NCI-H510A (cell line): Measurements from ENCODE around the gene EBP.
A peak's percentile ranks its signal among the peaks of the same experiment; 100 is the strongest.
"Not testable (repeated sequence)": the region's sequence is repeated elsewhere in the genome, so short reads cannot be mapped to it uniquely, and the experiment has no call there.

Experiments used
- DNase-seq: peaks from one replicate; lab custom pipeline; 2025; lab: John Stamatoyannopoulos, UW

The EBP gene

DNA sequence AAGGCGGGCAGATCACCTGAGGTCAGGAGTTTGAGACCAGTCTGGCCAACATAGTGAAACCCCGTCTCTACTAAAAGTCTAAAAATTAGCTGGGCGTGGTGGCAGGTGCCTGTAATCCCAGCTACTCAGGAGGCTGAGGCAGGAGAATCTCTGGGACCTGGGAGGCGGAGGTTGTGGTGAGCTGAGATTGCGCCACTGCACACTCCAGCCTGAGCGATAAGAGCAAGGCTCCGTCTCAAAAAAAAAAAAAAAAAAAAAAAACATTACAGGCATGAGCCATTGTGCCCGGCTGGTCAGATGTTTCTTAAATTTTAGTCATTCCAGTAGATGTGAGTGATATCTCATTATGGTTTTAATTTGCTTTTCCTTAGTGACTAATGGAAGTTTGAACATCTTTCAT is 4.2 kb downstream of the EBP start:
- DNase-seq, result not testable (repeated sequence)

DNA sequence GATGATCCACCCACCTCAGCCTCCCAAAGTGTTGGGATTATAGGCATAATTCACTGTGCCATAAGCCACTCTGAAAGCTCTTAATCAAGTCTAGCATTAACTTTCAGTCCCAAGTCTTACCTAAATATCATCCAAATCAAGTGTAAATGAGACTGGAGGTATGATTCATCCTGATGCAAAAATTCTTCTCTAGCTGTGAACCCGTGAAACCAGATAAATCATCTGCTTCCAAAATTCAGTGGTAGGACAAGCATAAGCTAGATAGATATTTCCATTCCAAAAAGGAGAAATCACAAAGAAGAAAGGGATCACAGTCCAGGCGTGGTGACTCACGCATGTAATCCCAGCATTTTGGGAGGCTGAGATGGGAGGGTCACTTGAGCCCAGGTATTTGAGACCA is 9.1 kb downstream of the EBP start:
- DNase-seq, result no peak

DNA sequence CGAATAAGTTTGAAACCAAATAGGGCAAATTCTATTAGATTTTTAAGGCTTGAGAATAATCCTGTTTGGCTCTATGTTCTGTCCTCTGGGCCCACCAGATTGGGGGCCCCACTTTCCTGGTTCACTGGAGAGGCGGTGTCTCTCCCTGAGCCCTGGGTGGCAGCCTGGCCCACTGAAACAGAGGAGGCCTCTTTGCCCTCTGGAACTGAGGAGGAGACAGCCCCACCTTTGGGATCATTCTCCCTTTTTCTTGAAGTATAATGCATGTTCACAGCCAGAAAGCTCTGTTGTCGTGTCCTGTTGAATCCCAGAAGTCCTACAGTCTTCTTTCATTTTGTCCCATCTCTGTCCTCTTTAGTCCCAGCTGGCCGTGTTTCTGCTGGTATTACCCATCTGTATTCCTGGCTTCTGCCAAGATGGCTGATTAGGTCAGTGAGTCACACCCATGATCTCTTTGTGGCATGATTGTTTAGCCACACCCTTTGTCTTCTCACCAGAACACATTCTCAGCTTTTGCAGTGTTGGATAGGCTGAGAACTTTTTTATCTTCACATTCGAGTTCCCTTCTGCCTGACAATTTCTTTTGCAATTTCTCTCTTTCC is 9.9 kb downstream of the EBP start:
- DNase-seq, result no peak

DNA sequence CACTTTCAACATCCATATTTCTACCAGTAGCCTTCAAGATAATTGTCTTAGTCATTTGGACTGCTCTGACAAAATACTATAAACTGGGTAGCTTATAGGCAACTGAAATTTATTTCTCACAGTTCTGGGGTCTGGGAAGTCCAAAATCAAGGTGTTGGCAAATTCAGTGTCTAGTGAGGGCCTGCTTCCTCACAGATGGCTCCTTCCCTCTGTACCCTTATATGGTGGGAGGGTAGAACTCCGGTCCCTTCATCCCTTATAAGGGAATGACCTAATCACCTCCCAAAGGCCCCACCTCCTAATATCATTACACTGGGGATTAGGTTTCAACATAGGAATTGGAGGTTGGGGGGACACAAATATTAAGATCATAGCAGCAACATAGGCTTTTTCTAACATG is 10.6 kb downstream of the EBP start:
- DNase-seq, result no peak

DNA sequence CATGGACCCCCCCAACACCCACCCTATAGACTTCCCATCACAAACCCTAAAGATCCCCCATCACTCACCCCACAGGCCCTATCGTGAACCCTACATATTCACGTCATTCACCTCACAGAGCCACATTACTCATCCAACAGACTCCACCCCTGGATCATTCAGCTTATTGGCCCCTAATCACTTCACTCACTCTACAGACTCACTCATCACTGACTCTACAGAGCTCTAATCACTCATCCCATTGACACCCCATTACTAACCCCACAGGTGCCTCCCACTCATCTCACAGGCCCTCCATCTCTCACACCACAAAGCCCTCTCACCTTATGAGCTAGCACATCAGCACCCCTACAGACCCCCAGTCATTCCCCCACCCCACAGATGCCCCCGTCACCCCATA is 11.6 kb downstream of the EBP start:
- no peak for DNase-seq

DNA sequence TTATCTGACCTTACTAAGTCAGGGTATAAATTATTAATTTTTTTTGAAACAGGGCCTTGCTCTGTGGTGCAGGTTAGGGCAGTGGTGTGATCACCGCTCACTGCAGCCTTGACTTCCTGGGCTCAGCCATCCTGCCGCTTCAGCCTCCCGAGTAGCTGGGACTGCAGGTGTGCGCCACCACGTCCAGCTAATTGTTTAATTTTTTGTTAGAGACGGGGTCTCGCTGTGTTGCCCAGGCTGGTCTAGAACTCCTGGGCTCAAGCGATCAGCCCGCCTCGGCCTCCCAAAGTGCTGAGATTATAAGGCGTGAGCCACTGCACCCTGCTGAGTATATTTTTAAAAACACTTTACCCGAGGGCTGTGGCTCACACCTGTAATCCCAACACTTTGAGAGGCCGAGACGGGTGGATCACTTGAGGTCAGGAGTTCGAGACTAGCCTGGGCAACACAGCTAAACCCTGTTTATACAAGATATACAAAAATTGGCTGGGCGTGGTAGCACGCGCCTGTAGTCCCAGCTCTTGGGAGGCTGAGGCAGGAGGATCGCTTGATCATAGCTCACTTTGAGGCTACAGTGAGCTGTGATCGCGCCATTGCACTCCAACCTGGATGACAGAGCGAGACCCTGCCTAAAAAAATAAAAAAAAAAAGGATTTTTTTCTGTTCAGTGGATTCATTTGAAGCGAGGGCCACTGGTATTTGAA is 17.2 kb downstream of the EBP start:
- DNase-seq, result no peak

DNA sequence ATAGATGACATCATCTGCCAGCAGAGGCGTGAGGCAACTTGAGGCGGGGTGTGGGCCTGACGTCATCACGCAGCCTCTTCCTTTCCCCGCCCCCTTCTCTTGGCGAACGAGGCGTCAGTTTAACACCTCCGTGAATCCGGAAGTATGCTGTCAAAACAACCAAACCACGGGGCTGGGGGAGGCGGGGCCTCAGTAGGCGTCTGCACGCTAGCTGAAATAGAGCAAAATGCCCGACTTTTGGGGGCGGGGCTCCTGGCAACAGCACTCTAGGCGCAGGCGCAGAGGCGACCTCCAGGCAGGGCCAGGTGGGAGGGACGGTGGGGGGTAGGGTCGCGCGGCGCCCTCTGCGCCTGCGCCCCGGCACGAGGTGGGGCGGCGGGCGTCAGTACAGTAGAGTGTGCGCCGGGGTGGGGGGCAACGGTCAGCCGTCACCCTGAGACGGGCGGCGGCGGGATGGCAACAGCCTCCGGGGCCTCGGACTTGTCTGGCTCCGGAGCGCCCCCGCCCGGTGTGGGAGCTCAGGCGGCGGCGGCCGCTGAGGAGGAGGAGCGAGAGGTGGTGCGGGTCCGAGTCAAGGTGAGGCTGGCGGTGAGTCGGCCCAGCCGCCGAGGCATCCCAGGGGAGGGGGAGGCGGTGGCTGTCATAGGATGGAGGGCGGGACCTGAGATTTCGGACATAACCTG is 17.9 kb downstream of the EBP start, which contains the start of gene TBC1D25:
TSS of gene TBC1D25 (plus strand) at position 370 of the 683 bp plus-strand sequence. CDS start at position 454, 84 bp downstream.
- DNase-seq, result peak; percentile 92

DNA sequence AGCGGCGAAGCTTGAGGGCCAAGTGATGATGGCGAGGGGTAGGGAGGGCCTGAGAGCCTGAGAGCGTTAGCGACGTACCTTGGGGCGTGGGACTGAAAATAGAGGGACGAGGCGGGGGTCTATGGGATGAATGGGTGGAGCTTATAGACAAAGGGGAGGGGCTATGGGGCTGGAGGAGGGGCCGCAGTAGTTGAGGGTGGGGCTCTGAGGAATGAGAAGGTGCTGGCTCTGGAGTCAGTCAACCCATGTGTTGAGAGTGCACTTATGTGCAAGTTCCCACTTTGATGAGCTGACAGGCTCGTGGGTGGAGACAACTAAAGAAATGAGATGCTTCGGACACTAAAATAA is 18.4 kb downstream of the EBP start:
- DNase-seq, result peak; percentile 24

DNA sequence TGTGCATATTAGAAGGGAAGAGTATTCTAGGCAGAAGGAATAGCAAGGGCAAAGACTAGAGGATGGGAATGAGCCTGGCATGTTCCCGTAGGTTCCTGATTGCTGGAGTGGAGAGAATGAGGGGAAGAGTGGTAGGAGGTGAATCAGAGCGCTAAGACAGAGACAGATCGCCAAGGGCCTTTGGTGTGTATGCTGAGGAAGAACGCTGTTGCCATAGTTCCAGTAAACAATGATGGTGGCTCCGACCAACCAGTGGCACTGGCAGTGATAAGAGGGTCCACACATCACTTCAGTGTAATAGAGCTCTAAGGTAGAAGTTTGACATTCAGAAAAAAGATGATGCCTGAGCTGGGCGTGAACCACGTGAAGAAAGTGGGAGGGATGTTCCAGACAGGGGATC is 18.9 kb downstream of the EBP start:
- no peak for DNase-seq

DNA sequence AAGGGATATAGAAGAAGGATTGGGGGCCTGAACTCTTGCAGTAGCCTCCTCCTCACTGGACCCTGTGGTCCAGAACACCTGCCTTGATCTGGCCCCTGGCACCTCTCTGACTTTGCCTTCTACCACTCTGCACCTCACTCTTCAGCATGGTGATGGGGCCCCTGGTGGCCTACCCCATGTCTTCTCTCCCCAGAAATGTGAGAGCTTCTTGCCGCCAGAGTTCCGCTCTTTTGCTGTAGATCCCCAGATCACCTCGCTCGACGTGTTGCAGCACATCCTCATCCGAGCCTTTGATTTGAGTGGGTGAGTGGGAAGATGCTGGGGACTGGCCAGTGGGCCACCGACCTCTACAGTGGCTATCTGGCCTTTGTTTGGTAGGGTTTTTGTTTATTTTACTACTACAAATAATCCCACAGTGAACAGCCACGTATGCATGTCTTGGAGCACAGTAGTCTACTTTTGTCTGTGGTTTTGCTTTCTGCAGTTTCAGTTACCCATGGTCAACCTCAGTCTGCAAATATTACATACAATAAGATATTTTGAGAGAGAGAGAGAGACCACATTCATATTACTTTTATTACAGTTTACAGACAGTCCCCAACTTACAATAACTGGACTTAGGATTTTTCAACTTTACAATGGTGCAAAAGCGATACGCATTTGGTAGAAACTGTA is 19.7 kb downstream of the EBP start:
- DNase-seq, result no peak

DNA sequence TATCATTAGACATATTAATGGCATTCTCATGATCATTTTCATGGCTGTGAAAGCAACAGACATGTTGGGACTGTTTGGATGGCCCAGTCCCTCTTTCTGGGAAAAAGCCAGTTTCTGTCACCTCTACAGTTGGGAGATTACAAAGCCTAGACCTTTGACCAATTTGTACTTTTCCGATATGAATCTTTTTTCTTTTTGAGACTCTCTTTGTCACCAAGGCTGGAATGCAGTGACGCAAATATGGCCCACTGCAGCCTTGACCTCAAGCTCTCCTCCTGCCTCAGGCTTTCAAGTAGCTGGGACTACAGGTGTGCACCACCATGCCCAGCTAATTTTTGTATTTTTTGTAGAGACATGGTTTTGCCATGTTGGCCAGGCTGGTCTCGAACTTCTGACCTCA is 27.3 kb downstream of the EBP start:
- no peak for DNase-seq

DNA sequence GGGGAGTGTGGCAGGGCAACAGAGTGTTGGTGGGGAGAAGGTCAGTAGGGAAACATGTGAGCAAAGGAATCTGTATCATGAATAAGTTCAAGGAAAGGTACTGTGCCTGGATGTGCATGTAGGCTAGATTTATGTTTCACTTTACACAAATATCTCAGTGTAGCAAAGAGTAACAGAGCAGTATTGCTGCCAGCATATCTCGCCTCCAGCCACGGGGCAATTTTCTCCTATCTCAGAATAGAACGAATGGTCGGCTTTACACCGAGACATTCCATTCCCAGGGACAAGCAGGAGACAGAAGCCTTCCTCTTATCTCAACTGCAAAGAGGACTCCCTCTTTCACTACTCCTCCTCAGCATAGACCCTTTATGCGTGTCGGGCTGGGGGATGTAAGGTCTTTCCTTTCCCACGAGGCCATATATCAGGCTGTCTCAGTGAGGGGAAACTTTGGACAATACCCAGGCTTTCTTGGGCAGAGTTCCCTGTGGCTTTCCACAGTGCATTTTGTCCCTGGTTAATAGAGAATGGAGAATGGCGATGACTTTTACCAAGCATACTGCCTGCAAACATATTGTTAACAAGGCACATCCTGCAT is 34.2 kb downstream of the EBP start:
- DNase-seq, result not testable (repeated sequence)

DNA sequence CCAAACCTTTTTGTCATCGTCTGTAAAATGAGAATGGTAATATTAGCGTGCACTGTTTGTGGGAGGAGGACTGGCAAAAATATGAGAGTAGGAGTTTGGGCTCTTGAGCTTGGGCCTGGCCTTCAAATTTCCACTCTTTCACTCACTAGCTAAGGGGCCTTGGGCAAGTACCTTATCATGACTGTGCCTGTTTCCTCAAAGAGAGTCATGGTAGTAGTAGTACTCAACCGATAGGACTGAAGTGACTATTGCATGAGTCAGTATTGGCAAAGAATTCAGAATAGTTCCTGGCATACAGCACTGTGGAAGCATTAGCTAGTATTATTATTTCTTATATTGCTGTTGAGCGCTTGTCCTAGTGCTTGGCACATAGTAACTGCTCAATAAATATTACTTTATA is 36.7 kb downstream of the EBP start:
- DNase-seq, result no peak

DNA sequence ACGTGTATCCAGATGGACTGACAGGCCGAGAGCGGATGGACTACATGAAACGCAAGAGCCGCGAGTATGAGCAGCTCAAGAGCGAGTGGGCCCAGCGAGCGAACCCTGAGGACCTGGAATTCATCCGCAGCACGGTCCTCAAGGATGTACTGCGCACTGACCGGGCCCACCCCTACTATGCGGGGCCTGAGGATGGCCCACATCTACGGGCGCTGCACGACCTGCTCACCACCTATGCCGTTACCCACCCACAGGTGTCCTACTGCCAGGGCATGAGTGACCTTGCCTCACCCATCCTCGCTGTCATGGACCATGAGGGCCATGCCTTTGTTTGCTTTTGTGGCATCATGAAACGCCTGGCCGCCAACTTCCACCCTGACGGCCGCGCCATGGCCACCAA is 38.0 kb downstream of the EBP start:
- no peak for DNase-seq

DNA sequence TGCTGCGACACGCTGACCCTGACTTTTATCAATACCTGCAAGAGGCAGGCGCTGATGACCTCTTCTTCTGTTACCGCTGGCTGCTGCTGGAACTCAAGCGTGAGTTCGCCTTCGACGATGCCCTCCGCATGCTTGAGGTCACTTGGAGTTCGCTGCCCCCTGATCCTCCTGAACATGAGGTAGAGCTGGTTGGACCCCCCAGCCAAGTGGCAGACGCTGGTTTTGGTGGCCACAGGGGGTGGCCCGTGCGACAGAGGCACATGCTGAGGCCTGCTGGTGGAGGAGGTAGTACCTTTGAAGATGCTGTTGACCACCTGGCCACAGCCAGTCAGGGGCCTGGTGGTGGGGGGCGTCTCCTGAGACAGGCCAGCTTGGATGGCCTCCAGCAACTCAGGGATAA is 38.4 kb downstream of the EBP start:
- no peak for DNase-seq

DNA sequence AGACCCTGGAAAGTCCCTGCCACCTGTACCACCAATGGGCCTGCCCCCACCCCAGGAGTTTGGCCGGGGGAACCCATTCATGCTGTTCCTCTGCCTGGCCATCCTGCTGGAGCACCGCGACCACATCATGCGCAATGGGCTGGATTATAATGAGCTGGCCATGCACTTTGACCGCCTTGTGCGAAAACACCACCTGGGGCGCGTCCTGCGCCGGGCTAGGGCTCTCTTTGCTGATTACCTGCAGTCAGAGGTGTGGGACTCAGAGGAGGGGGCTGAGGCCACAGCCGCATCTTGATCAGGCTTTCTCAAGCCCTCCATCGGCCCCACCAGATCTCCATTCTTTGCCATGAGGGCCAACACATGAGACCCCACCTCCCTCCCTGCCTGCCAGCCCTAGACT is 39.1 kb downstream of the EBP start:
- DNase-seq, result no peak

DNA sequence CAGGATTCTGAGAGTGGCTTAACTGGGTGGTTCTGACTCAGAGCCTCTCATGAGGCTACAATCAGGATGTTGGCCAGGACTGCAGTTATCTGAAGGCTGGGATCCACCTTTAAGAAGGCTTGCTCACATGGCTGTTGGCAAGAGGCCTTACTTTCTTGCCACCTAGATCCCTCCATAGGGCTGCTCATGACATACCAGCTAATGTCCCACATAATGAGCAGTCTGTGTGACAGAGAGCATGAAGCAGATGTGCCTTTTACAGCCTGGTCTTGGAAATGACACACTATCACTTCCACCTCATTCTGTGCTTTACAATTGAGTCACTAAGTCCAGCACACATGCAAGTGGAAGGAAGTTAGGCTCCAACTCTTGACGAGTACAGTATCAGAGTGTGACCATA is 48.4 kb downstream of the EBP start:
- DNase-seq, result no peak

DNA sequence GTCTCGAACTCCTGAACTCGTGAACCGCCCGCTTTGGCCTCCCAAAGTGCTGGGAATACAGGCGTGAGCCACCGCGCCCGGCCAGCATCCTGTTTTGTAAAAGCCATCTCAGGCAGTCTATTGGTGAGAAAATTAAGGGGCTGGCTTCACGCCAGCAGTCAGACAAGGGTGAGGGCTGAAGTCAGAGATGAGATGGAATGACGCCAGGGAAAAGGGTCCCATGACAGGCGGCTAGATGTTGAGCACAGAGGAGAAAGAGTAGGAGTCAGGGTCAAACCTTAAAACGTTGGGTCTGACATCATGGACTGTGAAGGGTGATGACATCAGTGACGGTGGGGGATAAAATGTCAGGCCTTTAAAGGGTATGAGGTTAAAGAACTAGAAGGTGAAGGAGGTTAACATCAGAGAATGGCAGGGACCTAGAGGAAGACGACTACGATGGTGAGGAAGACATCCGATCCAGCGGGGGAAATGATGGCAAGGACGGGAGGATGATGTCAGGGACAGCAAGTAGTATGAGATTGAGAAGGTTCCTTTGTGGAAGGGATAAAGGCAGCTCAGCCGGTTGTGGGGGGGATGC is 52.2 kb downstream of the EBP start:
- DNase-seq, result no peak

DNA sequence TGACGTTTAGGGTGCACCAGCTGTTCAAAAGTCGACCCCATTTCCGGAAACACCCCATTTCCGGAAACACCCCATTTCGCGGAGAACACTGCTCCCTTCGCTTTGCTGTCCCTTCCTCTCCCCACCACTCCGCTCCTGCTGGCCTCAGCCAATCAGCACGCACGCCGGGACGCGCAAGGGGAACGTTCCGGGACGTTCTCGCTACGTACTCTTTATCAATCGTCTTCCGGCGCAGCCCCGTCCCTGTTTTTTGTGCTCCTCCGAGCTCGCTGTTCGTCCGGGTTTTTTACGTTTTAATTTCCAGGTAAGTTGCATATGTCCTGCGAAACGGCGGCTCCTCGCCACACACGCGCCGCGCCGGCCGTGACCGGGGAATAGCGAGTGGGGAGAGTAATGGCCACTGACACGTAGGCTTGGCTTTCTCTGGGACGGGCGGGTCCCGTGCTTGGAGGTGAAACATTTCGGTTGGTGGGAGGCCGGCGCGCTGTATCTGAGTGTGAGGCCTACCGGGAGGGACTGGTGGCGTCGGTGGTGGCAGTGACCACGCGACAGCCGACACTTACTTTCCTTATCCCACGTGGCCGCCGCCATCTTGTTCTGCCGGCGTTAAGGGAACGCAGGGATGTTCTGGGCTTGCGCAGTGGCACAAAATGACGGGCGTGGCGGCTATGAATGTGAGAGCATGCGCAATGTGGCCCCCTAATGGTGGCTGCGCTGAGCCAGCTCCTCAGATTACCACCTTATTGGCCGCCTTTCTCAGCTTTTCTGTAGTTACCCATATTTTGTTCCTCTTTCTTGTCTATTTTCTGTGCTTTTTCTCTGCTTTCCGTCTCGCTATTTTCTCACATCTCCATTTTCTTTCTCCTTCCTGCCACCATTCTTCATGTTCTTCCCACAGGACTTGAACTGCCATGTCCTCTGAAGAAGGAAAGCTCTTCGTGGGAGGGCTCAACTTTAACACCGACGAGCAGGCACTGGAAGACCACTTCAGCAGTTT is 53.0 kb downstream of the EBP start, which contains the start of gene RBM3:
TSS of gene RBM3 (plus strand) at position 215 of the 997 bp plus-strand sequence. CDS start at position 912, 697 bp downstream.
- DNase-seq, result peak; percentile 83

DNA sequence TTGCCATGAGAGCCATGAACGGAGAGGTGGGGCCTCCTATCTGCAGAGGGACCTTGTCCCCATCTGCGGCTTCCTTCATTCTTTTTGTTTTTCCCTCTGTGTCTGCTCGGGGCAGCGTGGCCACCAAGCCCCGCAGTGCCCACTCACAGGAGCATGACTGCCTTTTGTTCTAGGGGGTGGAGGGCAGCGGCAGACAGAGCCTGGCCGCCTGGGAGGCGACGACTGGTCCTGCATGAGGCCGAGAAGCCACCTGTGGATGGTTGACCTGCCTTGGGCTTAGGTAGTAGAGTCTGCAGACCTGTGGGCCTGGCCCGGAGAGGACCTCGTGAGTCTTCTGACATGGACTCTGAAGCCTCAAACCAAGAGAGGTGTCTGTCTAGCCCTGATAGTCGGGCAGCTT is 54.0 kb downstream of the EBP start:
- no peak for DNase-seq

DNA sequence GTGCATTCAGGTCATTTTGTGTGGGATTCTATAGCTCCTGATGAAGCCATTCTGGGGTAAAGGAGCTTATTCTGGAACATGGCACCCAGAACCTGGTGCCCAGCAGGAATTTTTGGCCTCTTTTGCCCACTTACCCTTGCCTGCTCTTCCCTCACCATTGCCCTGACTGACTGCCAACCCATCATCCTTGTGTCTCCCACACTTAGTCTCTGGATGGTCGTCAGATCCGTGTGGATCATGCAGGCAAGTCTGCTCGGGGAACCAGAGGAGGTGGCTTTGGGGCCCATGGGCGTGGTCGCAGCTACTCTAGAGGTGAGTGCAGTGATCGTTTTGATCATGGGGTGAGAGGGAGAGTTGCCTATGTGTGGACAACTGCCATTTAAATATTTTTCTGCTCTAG is 54.5 kb downstream of the EBP start:
- no peak for DNase-seq
